G401 (cell line): ENCODE measurements around the gene ZNF784. TPM values are rescaled to one million over a fixed set of nuclear protein-coding genes. Genes with fewer than 3 reads are reported as not detected.

Experiments used
- DNase-seq: peaks from one replicate; pipeline ENCODE4 v3.0.0-alpha.2; 2015; ENCODE audit warnings: low spot score
- in situ Hi-C: cut with HindIII; loops from 2 replicates; pipeline ENCODE4 v1.10.0; 2016; ENCODE audit warnings: low sequenced_read_pairs, mixed read lengths
- total RNA-seq: library from RNA; depleted of rRNA; stranded (reverse); fragments of >200 nt; shearing (Covaris generic); gene quantifications from 2 replicates; pipeline ENCODE4 v1.2.3, GENCODE V29; 2014

Gene ZNF784
- total RNA-seq, 1 experiment from 2014 or later = 6.8 TPM

GRCh38 chr19:55646889-55647731, 22.7 kb upstream of the ZNF784 start:
- DNase-seq = peak; percentile 49
- in situ Hi-C loops = no loop called here

DNA sequence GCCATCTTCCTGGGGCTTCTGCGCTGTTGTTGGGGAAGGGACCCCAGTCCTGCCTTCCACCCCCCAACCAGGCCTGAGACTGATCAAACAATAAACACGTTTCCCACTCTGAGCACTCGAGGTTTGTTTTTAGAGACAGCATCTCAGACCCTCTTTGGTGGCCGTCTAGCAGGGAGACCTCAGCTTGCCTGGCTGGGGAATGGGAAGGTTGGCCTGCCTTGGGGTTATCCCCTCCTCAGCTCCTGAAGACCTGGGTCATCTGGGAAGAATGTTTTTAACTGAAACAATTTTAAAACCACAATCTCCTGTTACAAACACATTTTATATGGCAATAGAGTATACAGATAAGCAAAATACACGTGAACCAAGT, 21.1 kb upstream of the ZNF784 start:
- in situ Hi-C loops = no loop called here
- no peak for DNase-seq

DNA sequence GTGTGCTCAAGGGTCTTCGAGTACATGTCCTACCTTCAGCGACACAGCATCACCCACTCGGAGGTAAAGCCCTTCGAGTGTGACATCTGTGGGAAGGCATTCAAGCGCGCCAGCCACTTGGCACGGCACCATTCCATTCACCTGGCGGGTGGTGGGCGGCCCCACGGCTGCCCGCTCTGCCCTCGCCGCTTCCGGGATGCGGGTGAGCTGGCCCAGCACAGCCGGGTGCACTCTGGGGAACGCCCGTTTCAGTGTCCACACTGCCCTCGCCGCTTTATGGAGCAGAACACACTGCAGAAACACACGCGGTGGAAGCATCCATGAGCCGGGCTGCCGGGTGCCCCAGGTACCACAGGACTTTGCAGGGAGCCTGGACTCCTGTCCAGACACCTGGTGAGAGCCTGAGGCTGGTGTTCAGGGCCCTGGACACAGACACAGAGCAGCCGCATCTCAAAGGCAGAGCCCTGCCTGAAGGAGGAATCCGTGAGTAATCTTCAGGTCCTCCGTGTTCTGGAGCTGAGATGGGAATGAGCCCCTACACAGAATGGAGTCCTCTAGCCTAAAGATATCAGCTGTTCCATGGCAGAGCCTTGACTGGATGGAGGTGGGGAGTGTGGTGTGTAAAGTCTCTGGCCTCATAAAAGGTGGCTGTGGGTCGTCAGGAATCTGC, 20.6 kb upstream of the ZNF784 start:
- in situ Hi-C loops = no loop called here
- no peak for DNase-seq

- in situ Hi-C loops = no loop called here
- DNase-seq = no peak
Observed at GRCh38 chr19:55644191-55644833, 19.9 kb upstream of the ZNF784 start.

DNA sequence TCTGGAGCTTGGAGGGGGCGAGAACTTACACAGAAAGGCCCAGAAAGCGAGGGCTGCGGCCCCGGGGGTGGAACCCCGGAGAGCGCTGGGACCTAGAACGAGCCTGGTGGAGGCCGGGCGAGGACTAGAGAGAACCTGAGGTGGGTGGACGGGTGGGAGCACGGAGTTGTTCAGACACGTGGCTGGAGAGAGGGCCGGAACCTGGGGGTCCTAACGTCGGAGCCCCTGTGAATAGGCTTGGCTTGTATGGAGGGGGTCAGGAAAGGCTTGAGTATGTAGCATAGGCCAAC, 19.5 kb upstream of the ZNF784 start:
- in situ Hi-C loops = no loop called here
- DNase-seq = no peak

DNA sequence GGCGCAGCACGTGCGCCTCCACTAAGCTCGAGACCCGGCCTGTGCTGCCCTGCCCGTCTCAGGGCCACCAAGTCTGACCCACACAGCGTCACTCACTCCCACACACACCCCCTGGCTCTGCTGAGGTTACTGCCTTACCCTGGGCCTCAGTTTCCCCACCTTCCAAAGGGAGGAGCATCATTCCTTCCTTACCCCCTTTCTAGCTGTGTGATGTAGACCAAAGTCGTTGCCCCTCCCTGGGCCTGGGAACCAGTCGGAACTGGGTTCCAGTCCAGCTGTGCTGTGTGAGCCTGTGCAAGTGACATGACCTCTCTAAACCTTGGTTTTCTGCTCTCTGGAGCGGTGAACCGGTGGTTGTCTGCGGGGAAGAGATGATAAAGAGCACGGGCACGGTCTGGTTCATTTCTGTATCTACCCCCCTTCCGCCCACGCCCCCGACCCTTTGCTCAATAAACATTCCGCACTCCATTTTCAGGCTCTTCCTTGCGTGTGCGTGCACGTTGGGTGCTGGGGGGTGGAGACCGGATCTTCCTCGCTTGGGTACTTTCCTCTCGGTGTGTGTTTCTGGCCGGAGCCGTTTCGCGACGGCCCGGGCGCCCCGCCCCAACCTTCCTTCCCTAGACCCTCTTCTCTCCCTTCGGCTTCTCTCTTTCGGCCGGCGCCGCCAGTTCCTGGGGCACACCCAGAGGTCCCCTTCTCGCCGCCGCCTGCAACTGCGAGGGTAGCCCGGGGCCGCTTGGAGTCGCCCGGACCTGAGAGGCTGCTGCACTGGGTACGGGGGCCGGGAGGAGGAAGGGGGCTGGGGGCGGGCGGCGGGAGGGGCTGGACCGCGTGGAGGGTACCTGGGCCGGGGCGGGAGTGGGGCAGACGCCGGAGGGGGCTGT, 18.9 kb upstream of the ZNF784 start, which contains the start of gene ZNF581:
TSS of gene ZNF581 (plus strand) at position 647 of the 884 bp plus-strand sequence. CDS start 923 bp downstream, outside the sequence.
- in situ Hi-C loops = no loop called here
- DNase-seq = peak; percentile 76

DNA sequence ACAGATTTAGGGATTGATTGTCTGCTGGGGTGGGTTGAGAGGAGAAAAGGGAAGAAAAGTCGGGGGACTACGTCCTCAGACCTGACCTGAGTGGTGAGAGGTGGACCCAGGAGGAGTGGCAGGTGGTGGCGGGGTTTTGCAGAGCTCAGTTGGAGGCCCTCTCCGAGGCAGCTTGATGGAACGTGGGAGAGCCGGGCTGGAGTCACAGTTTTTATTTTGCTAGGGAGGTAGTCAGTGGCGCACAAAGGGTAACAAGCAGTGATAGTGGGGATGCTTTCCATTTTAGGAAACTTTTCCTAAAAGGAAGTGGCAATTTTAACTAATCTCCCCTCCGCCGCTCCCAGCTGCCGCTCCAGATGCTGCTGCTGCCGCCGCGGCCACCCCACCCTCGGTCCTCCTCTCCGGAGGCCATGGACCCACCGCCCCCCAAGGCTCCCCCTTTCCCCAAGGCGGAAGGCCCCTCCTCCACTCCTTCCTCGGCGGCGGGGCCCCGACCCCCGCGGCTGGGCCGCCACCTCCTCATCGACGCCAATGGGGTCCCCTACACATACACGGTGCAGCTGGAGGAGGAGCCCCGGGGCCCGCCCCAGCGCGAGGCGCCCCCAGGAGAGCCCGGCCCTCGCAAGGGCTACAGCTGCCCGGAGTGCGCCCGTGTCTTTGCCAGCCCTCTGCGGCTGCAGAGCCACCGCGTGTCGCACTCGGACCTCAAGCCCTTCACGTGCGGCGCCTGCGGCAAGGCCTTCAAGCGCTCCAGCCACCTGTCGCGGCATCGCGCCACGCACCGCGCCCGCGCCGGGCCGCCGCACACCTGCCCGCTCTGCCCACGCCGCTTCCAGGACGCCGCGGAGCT, 18.0 kb upstream of the ZNF784 start:
- in situ Hi-C loops = no loop called here

DNA sequence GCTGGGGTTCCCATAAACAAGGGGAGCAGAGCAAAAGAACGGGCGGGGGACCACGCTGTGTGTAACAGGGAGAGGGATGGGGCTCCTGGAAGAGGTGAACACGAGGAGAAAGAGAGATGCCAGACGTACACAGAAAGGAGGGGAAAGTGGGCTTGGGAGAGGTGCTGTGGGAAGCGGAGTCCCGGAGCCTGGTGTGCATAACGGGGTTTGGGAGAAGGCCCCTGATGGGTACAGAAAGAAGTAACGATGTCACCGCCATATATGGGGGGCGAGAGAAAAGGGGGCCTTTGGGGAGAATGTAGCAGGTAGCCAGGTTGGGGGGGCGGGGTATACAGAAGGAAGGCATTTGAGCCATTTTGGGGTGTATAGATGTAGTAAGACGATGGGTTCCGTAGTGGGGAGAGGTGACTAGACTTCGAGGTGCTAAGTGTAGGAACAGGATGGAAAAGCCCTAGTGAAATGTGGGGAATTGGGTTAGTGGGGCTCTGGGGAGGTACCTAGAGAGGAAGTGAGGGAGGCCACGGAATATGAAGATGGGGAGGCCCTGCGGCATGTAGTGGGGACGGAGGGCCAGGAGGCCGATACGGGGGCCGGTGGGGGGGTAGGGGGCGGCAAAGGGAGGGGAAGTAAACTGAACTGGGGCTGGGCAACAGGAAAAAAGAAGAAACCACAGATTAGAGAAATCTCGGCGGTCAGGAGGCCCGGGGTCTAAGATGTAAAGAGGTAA, 17.2 kb upstream of the ZNF784 start:
- DNase-seq = peak; percentile 38
- in situ Hi-C loops = no loop called here

More for the DNA sequence above, 18.0 kb upstream of the ZNF784 start:
- DNase-seq = peak; percentile 26

GRCh38 chr19:55640577-55641425, 16.4 kb upstream of the ZNF784 start, which contains the start of gene ZNF580:
Gene ZNF580 (plus strand): TSS chr19:55641002. CDS start chr19:55642509, 1,507 bp downstream.
- in situ Hi-C loops = no loop called here
- DNase-seq = peak; percentile 60

- DNase-seq = peak; percentile 54
- in situ Hi-C loops = no loop called here
Observed at GRCh38 chr19:55640043-55640576, 15.7 kb upstream of the ZNF784 start.

DNA sequence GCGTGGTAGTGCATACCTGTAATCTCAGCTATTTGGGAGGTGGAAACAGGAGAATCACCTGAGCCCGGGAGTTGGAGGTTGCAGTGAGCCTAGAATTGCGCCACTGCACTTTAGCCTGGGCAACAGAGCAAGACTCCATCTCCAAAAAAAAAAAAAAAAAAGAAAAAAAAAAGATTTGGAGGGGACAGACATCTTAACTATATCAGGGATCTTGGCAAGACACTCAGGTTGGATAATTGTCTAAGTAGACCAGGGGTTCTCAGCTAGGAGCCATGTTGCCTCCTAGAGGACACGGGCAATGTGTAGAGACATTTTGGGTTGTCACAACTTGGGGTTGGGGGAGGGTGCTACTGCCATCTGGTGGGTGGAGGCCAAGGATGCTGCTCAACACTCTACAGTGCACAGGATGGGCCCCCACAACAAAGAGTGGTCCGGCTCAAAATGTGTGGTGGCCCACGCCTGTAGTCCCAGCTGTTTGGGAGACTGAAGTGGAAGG, 14.5 kb upstream of the ZNF784 start:
- in situ Hi-C loops = no loop called here
- peak; percentile 30 for DNase-seq

DNA sequence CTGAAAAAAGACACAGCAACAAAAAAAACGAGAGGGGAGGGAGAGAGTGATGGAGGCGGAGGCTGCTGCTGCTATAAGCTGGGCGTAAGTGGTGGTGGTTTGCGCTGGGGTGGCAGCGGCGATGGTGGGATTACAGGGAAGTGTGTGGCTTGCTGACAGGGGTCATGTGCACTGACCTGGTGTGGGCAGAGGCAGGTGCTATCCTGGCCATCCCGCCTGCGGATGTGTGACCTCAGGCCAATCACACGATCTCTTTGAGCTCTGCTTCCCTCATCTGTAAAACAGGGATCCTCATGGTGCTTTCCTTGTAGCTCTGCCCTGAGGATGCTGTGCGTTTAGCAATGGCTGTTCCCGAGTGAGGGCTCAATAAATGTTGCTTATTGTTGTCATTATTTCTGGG, 13.2 kb upstream of the ZNF784 start:
- in situ Hi-C loops = no loop called here
- DNase-seq = no peak

DNA sequence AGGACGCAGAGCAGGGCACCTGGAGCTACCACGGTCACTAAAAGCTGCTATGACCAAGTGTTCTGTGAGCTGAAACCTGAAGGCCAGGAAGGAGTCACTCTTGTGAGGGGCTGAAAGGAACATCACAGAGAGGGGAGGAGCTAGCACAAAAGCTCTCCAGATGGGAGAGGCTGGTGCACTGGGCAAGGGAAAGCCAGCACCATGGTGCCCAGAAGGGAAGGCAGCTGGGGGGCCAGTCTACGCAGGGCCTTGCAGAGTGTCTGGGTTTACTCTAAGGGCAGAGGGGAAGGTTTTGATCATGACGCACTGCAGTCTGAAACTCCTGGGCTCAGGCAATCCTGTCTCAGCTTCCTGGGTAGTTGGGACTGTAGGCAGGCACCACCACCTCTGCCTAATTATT, 12.4 kb upstream of the ZNF784 start:
- in situ Hi-C loops = no loop called here
- DNase-seq = no peak

DNA sequence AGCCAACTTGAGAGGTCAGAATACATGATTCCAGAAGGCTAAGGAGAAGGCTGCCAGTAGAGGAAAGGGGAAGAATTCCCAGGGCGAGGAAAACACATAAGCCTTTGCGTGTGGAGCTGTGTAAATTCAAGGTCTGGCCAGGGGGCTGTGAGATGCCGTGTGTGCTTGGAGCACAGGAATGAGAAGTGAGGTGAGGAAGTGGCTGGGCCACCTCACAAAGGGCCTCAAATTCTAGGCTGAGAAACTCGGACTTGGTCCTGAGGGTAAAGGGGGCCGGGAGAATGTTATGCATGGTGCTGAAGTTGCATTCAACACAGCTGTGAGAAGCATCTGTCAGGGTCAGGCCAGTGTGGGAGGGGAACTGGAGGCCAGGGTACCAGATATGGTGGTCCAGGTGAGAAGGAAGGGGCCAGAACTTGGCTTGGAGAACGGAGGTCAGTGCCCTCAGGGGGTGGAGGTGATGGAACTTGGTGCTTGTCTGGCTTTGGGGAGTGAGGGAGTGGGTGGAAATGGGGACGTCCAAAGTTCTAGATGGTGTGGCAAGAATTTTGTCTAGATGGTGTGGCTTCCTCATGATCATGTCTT, 11.6 kb upstream of the ZNF784 start:
- DNase-seq = no peak

DNA sequence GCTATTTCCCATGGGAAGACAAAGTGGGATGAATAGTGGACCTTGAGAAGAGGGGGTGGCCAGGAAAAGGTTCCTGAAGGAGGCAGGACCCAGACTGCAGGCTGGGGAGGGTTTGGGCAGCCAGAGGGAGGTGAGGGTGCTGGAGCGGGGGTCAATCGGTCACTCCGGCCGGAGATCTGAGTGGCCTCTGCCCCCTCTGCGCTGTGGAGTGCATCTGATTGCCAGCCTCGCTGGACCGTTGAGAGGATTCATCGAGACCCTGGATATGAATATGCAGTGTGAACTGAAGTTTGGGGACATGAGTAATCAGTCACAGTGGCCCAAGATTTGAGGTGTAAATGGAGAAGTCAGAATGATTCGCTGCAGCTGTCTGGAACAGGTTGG, 11.0 kb upstream of the ZNF784 start:
- in situ Hi-C loops = no loop called here
- DNase-seq = no peak

More for the DNA sequence above, 11.6 kb upstream of the ZNF784 start:
- in situ Hi-C loops = no loop called here

DNA sequence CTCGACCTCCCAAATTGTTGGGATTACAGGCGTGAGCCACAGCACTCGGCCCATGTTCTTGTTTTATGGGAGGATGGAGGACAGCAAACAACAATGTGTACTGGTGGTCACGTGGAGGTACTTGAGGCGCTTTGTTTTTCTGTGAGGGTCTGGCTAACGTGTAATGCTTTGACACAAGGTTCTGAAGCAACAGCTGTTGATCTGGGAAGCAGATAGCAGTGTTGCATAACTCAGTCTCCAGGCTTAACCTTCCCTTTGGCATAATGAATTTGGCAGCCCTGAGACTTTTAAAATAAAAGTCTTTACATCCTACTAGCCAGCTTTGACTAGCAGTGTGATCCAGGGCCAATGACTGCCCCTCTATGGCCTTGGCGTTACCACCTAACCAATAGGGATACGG, 9.5 kb upstream of the ZNF784 start:
- in situ Hi-C loops = no loop called here
- no peak for DNase-seq
